LNCAP (cell line): ENCODE measurements around the gene SKP2.

Experiments used
- CTCF ChIP-seq: fragments of 450-650 bp; IDR thresholded peaks from 2 replicates; pipeline ENCODE4 v1.5.1; 2017; ENCODE audit warnings: mild to moderate bottlenecking

Gene SKP2

GRCh38 chr5:36136581-36136980 is 15.3 kb upstream of the SKP2 start:
- no peak for TF ChIP-seq CTCF

- no peak for TF ChIP-seq CTCF
Observed at GRCh38 chr5:36138900-36139683, 12.8 kb upstream of the SKP2 start.

- no peak for TF ChIP-seq CTCF
Observed at GRCh38 chr5:36145311-36145710, 6.6 kb upstream of the SKP2 start.

- no peak for TF ChIP-seq CTCF
Observed at GRCh38 chr5:36146390-36146789, 5.5 kb upstream of the SKP2 start.

- no peak for TF ChIP-seq CTCF
Observed at GRCh38 chr5:36147681-36148080, 4.2 kb upstream of the SKP2 start.

GRCh38 chr5:36150676-36151433 is 1.1 kb upstream of the SKP2 start:
- TF ChIP-seq CTCF, result no peak

- no peak for TF ChIP-seq CTCF
Observed at GRCh38 chr5:36152324-36153297, 700 bp downstream of the SKP2 start.
